H1 (cell line): Measurements from ENCODE around the gene MAF. TPM values are rescaled to one million over a fixed set of nuclear protein-coding genes. Genes with fewer than 3 reads are reported as not detected.

Source experiments
- CTCF ChIA-PET: fragments of 300-600 bp; sonication (Branson Sonifier 250); formaldehyde crosslinking; loops from one replicate; lab custom pipeline; 2021; ENCODE audit not compliant: partially characterized antibody; lab: Charles Lee
- POLR2A ChIA-PET: fragments of 300-600 bp; sonication (Branson Sonifier 250); formaldehyde crosslinking; loops from one replicate; lab custom pipeline; 2021; ENCODE audit warnings: inconsistent platforms; ENCODE audit not compliant: partially characterized antibody; lab: Charles Lee
- DNase-seq, 2 experiments: peaks; one replicate each; pipeline versions ENCODE4 v3.0.0 to v3.0.0-alpha.2; 2010 to 2022; ENCODE audit warnings: low spot score in 2 of 2, low read depth in 1 of 2, mixed read lengths in 1 of 2
- FAIRE-seq: peaks from 2 replicates; lab custom pipeline; 2011; peaks lifted over from hg19 to GRCh38; lab: Jason Lieb, UNC
- H2AFZ ChIP-seq: 2 replicates; pipeline ENCODE4 v1.8.1; 2012; ENCODE audit warnings: low read length, inconsistent platforms
- H2AK5ac ChIP-seq: 2 replicates; pipeline ENCODE4 v1.6.1; 2013; ENCODE audit warnings: low read depth, low read length
- H2BK120ac ChIP-seq: replicated peaks from 2 replicates; pipeline ENCODE3; 2013; ENCODE audit warnings: low read depth, low read length, inconsistent platforms
- H2BK12ac ChIP-seq: 2 replicates; pipeline ENCODE4 v1.6.1; 2013; ENCODE audit warnings: low read depth, low read length
- H2BK15ac ChIP-seq: 2 replicates; pipeline ENCODE4 v1.6.1; 2013; ENCODE audit warnings: low read length
- H2BK20ac ChIP-seq: 2 replicates; pipeline ENCODE4 v1.6.1; 2013; ENCODE audit warnings: low read length
- H2BK5ac ChIP-seq: 2 replicates; pipeline ENCODE4 v1.6.1; 2013; ENCODE audit warnings: low read depth, low read length
- H3K14ac ChIP-seq: 2 replicates; pipeline ENCODE4 v1.6.1; 2013; ENCODE audit warnings: inconsistent platforms; ENCODE audit not compliant: insufficient read length
- H3K18ac ChIP-seq: 2 replicates; pipeline ENCODE4 v1.6.1; 2013; ENCODE audit warnings: low read length; ENCODE audit errors: extremely low read depth
- H3K23ac ChIP-seq: 2 replicates; pipeline ENCODE4 v1.6.1; 2013; ENCODE audit warnings: inconsistent platforms; ENCODE audit not compliant: insufficient read length
- H3K23me2 ChIP-seq: 2 replicates; pipeline ENCODE4 v1.6.1; 2013; ENCODE audit warnings: low read depth, low read length
- H3K27ac ChIP-seq: 2 replicates; pipeline ENCODE4 v1.6.1; 2011; ENCODE audit warnings: low read depth, low read length, inconsistent platforms
- H3K27me3 ChIP-seq, 4 experiments: replicated peaks in 1 of 4; 1 replicate in 1 of 4; 2 replicates in 3 of 4; pipeline versions ENCODE4 v1.6.1 to v1.8.1; 2011 to 2013; ENCODE audit warnings: low read length in 3 of 4, mild to moderate bottlenecking in 3 of 4, inconsistent platforms in 2 of 4, mixed read lengths in 2 of 4, moderate library complexity in 1 of 4; ENCODE audit not compliant: control insufficient read depth in 3 of 4, insufficient read depth in 3 of 4; ENCODE audit errors: extremely low read depth in 1 of 4
- H3K36me3 ChIP-seq, 4 experiments: 2 replicates each; pipeline versions ENCODE4 v1.6.1 to v1.8.1; 2011 to 2013; ENCODE audit warnings: mild to moderate bottlenecking in 4 of 4, low read length in 3 of 4, moderate library complexity in 2 of 4, control low read depth in 1 of 4, inconsistent platforms in 1 of 4; ENCODE audit not compliant: insufficient read depth in 4 of 4, control insufficient read depth in 2 of 4
- H3K4ac ChIP-seq: replicated peaks from 2 replicates; pipeline ENCODE3; 2013; ENCODE audit warnings: low read length, low read depth, mixed read lengths, inconsistent platforms; ENCODE audit not compliant: insufficient read length
- H3K4me1 ChIP-seq, 4 experiments: replicated peaks in 1 of 4; 1 replicate in 1 of 4; 2 replicates in 3 of 4; pipeline versions ENCODE4 v1.6.1 to v1.8.1; 2011 to 2013; ENCODE audit warnings: low read length in 3 of 4, inconsistent platforms in 2 of 4, mixed read lengths in 1 of 4; ENCODE audit not compliant: insufficient read depth in 4 of 4, control insufficient read depth in 3 of 4
- H3K4me2 ChIP-seq, 2 experiments: 2 replicates each; pipeline versions ENCODE4 v1.6.1 to v1.8.1; 2011 to 2013; ENCODE audit warnings: low read depth in 2 of 2, low read length in 2 of 2, control low read depth in 1 of 2, inconsistent platforms in 1 of 2, mild to moderate bottlenecking in 1 of 2; ENCODE audit not compliant: insufficient read depth in 1 of 2
- H3K4me3 ChIP-seq, 4 experiments: fragments of 200-600, 300-600 bp in 1 of 4; sonication (generic), shearing (Covaris generic), sonication (Bioruptor Twin) in 1 of 4; 2 replicates each; pipeline versions ENCODE4 v1.5.1 to v1.8.1; 2011 to 2016; ENCODE audit warnings: low read length in 4 of 4, low read depth in 3 of 4, control low read depth in 2 of 4, inconsistent platforms in 2 of 4, mild to moderate bottlenecking in 2 of 4, mixed read lengths in 1 of 4, moderate library complexity in 1 of 4; ENCODE audit not compliant: insufficient read depth in 2 of 4; ENCODE audit errors: extremely low read depth in 1 of 4
- H3K56ac ChIP-seq: replicated peaks from 2 replicates; pipeline ENCODE3; 2013; ENCODE audit warnings: low read depth, mild to moderate bottlenecking, mixed read lengths, low read length, inconsistent platforms; ENCODE audit not compliant: insufficient read length
- H3K79me1 ChIP-seq: 2 replicates; pipeline ENCODE4 v1.6.1; 2013; ENCODE audit warnings: low read depth, low read length, control low read depth
- H3K79me2 ChIP-seq, 2 experiments: 2 replicates each; pipeline versions ENCODE4 v1.6.1 to v1.8.1; 2012 to 2013; ENCODE audit warnings: low read length in 2 of 2, mild to moderate bottlenecking in 2 of 2, inconsistent platforms in 1 of 2; ENCODE audit not compliant: insufficient read depth in 2 of 2, control insufficient read depth in 1 of 2
- H3K9ac ChIP-seq, 4 experiments: replicated peaks in 1 of 4; 1 replicate in 1 of 4; 2 replicates in 3 of 4; pipeline versions ENCODE4 v1.6.1 to v1.8.1; 2011 to 2013; ENCODE audit warnings: low read depth in 3 of 4, low read length in 3 of 4, control low read depth in 2 of 4, mild to moderate bottlenecking in 2 of 4, moderate library complexity in 2 of 4, inconsistent platforms in 1 of 4; ENCODE audit errors: extremely low read depth in 1 of 4
- H3K9me3 ChIP-seq, 2 experiments: 2 replicates each; pipeline versions ENCODE4 v1.6.1 to v1.8.1; 2012 to 2013; ENCODE audit warnings: mild to moderate bottlenecking in 2 of 2, moderate library complexity in 2 of 2, control low read depth in 1 of 2, inconsistent platforms in 1 of 2, low read depth in 1 of 2, low read length in 1 of 2, mixed read lengths in 1 of 2; ENCODE audit not compliant: insufficient read depth in 2 of 2
- H4K20me1 ChIP-seq, 2 experiments: replicated peaks in 1 of 2; 2 replicates each; pipeline versions ENCODE3 to v1.8.1; 2011 to 2013; ENCODE audit warnings: inconsistent platforms in 2 of 2, low read length in 2 of 2, mild to moderate bottlenecking in 1 of 2; ENCODE audit not compliant: insufficient read depth in 2 of 2, control insufficient read depth in 1 of 2
- H4K5ac ChIP-seq: 2 replicates; pipeline ENCODE4 v1.6.1; 2013; ENCODE audit warnings: low read length, low read depth, mixed read lengths, inconsistent platforms; ENCODE audit not compliant: insufficient read length
- H4K8ac ChIP-seq: 2 replicates; pipeline ENCODE4 v1.8.0; 2013; ENCODE audit warnings: mild to moderate bottlenecking, moderate library complexity, low read length, inconsistent platforms; ENCODE audit not compliant: insufficient read depth; ENCODE audit errors: extremely low read depth
- H4K91ac ChIP-seq: replicated peaks from 2 replicates; pipeline ENCODE3; 2013; ENCODE audit warnings: low read length, mixed read lengths, inconsistent platforms; ENCODE audit not compliant: insufficient read length
- CHD1 ChIP-seq: IDR thresholded peaks from 2 replicates; pipeline ENCODE4 v1.6.1; 2012; ENCODE audit warnings: low read depth, low read length, improper control_type of control experiment
- EP300 ChIP-seq, 2 experiments: IDR thresholded peaks; 1 replicate in 1 of 2; 2 replicates in 1 of 2; pipeline ENCODE4 v1.6.1; 2011 to 2012; ENCODE audit warnings: low read depth in 2 of 2, low read length in 2 of 2, mild to moderate bottlenecking in 2 of 2, borderline replicate concordance in 1 of 2, inconsistent platforms in 1 of 2, moderate library complexity in 1 of 2
- EZH2 ChIP-seq: fragments of 200-600 bp; sonication (generic); IDR thresholded peaks from 2 replicates; pipeline ENCODE4 v1.7.1; 2012; ENCODE audit warnings: low read depth, mild to moderate bottlenecking, moderate library complexity, low read length, inconsistent platforms; ENCODE audit not compliant: severe bottlenecking
- FOSL1 ChIP-seq: IDR thresholded peaks from 2 replicates; pipeline ENCODE4 v1.6.1; 2011; ENCODE audit warnings: mild to moderate bottlenecking, low read depth, low read length, moderate library complexity; ENCODE audit not compliant: insufficient read depth
- GABPA ChIP-seq: IDR thresholded peaks from 2 replicates; pipeline ENCODE4 v1.6.1; 2011; ENCODE audit warnings: mild to moderate bottlenecking, low read length, moderate library complexity, borderline replicate concordance; ENCODE audit not compliant: insufficient read depth
- MAFK ChIP-seq: IDR thresholded peaks from 2 replicates; pipeline ENCODE4 v1.6.1; 2012; ENCODE audit warnings: low read depth, mild to moderate bottlenecking, improper control_type of control experiment, low read length
- PHF8 ChIP-seq: fragments of 200-600 bp; sonication (generic); conservative IDR thresholded peaks from 2 replicates; pipeline ENCODE4 v1.7.1; 2012; ENCODE audit warnings: low read depth, mild to moderate bottlenecking, inconsistent platforms, low read length, moderate library complexity
- RXRA ChIP-seq: IDR thresholded peaks from 2 replicates; pipeline ENCODE4 v1.6.1; 2011; ENCODE audit warnings: low read depth, mild to moderate bottlenecking, low read length, moderate library complexity; ENCODE audit not compliant: insufficient read depth
- SP2 ChIP-seq: IDR thresholded peaks from 2 replicates; pipeline ENCODE4 v1.6.1; 2012; ENCODE audit warnings: mild to moderate bottlenecking, low read length, inconsistent platforms
- TEAD4 ChIP-seq: IDR thresholded peaks from 2 replicates; pipeline ENCODE4 v1.6.1; 2012; ENCODE audit warnings: low read depth, low read length, inconsistent platforms, mixed read lengths
- ZNF274 ChIP-seq: IDR thresholded peaks from 2 replicates; pipeline ENCODE4 v1.7.0; 2012; ENCODE audit warnings: low read length, borderline replicate concordance; ENCODE audit errors: extremely low read depth
- WGBS, 2 experiments: shearing (Covaris generic) in 1 of 2; methylation state at CpG; one replicate each; pipeline versions ENCODE4 v1.1.6 to v1.1.7; 2013 to 2015; ENCODE audit warnings: low lambda C conversion rate in 2 of 2, mixed read lengths in 2 of 2, inconsistent platforms in 1 of 2, low coverage in 1 of 2, missing lambda C conversion rate in 1 of 2; ENCODE audit not compliant: insufficient replicate concordance in 2 of 2, insufficient coverage in 1 of 2, insufficient read length in 1 of 2; ENCODE audit errors: extremely low coverage in 1 of 2, missing lambda C conversion rate in 1 of 2; 5-methylcytosine and 5-hydroxymethylcytosine counted together
- polyA plus RNA-seq, 7 experiments: library from polyadenylated mRNA; depleted of rRNA in 3 of 7; stranded (reverse) in 5 of 7; unstranded in 2 of 7; fragments of >200 nt in 5 of 7; fragments of 200-250 nt in 2 of 7; gene quantifications; 1 replicate in 5 of 7; 2 replicates in 1 of 7; 4 replicates in 1 of 7; pipeline versions ENCODE4 v1.2.1 to v1.2.3, GENCODE V29; 2011 to 2013; ENCODE audit warnings: missing spikeins in 2 of 7, mixed read lengths in 2 of 7
- total RNA-seq: library from RNA; stranded (reverse); fragmentation: NEBNext Ultra II Directional; extraction: Animal tissue kit (Norgen Biotek cat#: 25700); gene quantifications from 2 replicates; pipeline ENCODE4 v1.2.1, GENCODE V29; 2021

The MAF gene
- total and polyA plus RNA-seq, 2 of the 8 experiments (the other 6 are each of a cell fraction or from before 2014, with no cell fraction given) = 1.3 to 2.7 TPM

GRCh38 chr16:79601092-79601930 is 774 bp upstream of the MAF start:
- Histone ChIP-seq H4K8ac (peak overlapping the region; percentile 23; the same call in 1 of the 2 replicates), H4K20me1 (no peaks in the 10 kb centered on the region), H3K27me3 (peaks cover 0 to 8% (median 6%) of the 10 kb centered on the region in 4 experiments; a peak in 3 of 7 replicates), H3K9me3 (no peaks in the 10 kb centered on the region), H3K23ac (no peak overlapping the region), H3K23me2 (peaks cover 28% of the 10 kb centered on the region), H3K4me2 (peak overlapping the region; percentile 97 to 100), H2AFZ (peak overlapping the region; percentile 85; the same call in 1 of the 2 replicates), H3K4me1 (peaks cover 0 to 7% (median 0%) of the 10 kb centered on the region in 4 experiments; a peak in 1 of 7 replicates), H4K5ac (peak overlapping the region; percentile 29), H3K36me3 (no peaks in the 10 kb centered on the region), H3K14ac (no peak overlapping the region), H3K79me2 (no peaks in the 10 kb centered on the region), H3K56ac (no peak overlapping the region), H3K9ac (peak overlapping the region in 3 of 4 experiments; percentile 0 to 68 (median 25); a peak in 5 of 7 replicates), H4K91ac (peak overlapping the region; percentile 23), H2AK5ac (no peak overlapping the region), H2BK12ac (peak overlapping the region; percentile 82), H3K4me3 (peak overlapping the region; percentile 70 to 75 (median 72)), H2BK15ac (no peak overlapping the region), H3K79me1 (no peaks in the 10 kb centered on the region), H2BK120ac (peak overlapping the region; percentile 67), H2BK5ac (peak overlapping the region; percentile 52; the same call in 1 of the 2 replicates), H3K18ac (peak overlapping the region; percentile 78), H2BK20ac (no peak overlapping the region), H3K27ac (no peak overlapping the region), H3K4ac (peak overlapping the region; percentile 94)
- POLR2A ChIA-PET = interaction anchor here (0.6 kb wide), 1 partner anchor 424 kb away, joined by 3 read pairs; no protein-coding TSS in a partner anchor
- WGBS, 2 experiments = 5% methylated on average over 40 of the region's 51 CpGs; no CpG with 5 or more reads in 1 of the 2 experiments
- CTCF ChIA-PET = interaction anchor here (0.5 to 2.7 kb wide), 21 partner anchors 17 to 897 kb away, joined by 3 to 10 read pairs (median 3); no protein-coding TSS in a partner anchor
- FAIRE-seq = no peak
- DNase-seq = no peak
- TF ChIP-seq PHF8 = no peak
- TF ChIP-seq TEAD4 = no peak
- TF ChIP-seq RXRA = no peak
- no peak for TF ChIP-seq SP2
- no peak for TF ChIP-seq ZNF274
- no peak for TF ChIP-seq MAFK
- TF ChIP-seq CHD1 = no peak
- TF ChIP-seq EP300 (IDR thresholded peaks at IDR 0.05; ENCODE audit: borderline replicate concordance in 1 of 2, low read depth in 2 of 2, low read length in 2 of 2) = peak in 1 of 2 experiments; percentile 3; a peak in 1 of 3 replicates
- no peak for TF ChIP-seq GABPA
- TF ChIP-seq EZH2 = no peak
- TF ChIP-seq FOSL1 = no peak
